ENCODE results near the gene URM1.

- TF ChIP-seq, protein P1, sequence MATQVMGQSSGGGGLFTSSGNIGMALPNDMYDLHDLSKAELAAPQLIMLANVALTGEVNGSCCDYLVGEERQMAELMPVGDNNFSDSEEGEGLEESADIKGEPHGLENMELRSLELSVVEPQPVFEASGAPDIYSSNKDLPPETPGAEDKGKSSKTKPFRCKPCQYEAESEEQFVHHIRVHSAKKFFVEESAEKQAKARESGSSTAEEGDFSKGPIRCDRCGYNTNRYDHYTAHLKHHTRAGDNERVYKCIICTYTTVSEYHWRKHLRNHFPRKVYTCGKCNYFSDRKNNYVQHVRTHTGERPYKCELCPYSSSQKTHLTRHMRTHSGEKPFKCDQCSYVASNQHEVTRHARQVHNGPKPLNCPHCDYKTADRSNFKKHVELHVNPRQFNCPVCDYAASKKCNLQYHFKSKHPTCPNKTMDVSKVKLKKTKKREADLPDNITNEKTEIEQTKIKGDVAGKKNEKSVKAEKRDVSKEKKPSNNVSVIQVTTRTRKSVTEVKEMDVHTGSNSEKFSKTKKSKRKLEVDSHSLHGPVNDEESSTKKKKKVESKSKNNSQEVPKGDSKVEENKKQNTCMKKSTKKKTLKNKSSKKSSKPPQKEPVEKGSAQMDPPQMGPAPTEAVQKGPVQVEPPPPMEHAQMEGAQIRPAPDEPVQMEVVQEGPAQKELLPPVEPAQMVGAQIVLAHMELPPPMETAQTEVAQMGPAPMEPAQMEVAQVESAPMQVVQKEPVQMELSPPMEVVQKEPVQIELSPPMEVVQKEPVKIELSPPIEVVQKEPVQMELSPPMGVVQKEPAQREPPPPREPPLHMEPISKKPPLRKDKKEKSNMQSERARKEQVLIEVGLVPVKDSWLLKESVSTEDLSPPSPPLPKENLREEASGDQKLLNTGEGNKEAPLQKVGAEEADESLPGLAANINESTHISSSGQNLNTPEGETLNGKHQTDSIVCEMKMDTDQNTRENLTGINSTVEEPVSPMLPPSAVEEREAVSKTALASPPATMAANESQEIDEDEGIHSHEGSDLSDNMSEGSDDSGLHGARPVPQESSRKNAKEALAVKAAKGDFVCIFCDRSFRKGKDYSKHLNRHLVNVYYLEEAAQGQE (IDR thresholded peaks at IDR 0.05) = no peak
- TF ChIP-seq SMC3 (IDR thresholded peaks at IDR 0.05) = peak; percentile 73
These were observed 67.4 kb downstream of the URM1 start for GRCh38 chr9:128438343-128439109.

All from A549 (cell line).